Body of pancreas (tissue), 4 donors: ENCODE measurements around the gene YIPF4. TPM values are rescaled to one million over a fixed set of nuclear protein-coding genes. Genes with fewer than 3 reads are reported as not detected.
A peak's percentile ranks its signal among the peaks of the same experiment; 100 is the strongest.

ENCODE experiments used
- ATAC-seq: fragments of 150-250 bp; one replicate; pipeline ENCODE4 v1.9.1; 2016
- DNase-seq, 4 donors: peaks; one replicate each; pipeline ENCODE4 v3.0.0-alpha.2; 2019
- H3K27ac ChIP-seq, 4 donors: fragments of 200-600 bp; sonication (generic); 1 replicate in 3 of 4; 2 replicates in 1 of 4; pipeline versions ENCODE4 v1.5.1 to v1.6.1; 2016 to 2019; ENCODE audit warnings: mild to moderate bottlenecking in 1 of 4, mixed read lengths in 1 of 4, moderate library complexity in 1 of 4
- H3K27me3 ChIP-seq, 2 donors: fragments of 200-600 bp; sonication (generic); one replicate each; pipeline ENCODE4 v1.6.0; 2016; ENCODE audit warnings: mild to moderate bottlenecking in 1 of 2
- H3K36me3 ChIP-seq, 2 donors: fragments of 200-600 bp; sonication (generic); replicated peaks in 1 of 2; 2 replicates each; pipeline ENCODE4 v1.5.1; 2016; ENCODE audit warnings: low read depth in 2 of 2; ENCODE audit not compliant: insufficient read depth in 1 of 2
- H3K4me1 ChIP-seq: fragments of 200-600 bp; sonication (generic); one replicate; pipeline ENCODE4 v1.6.0; 2016
- H3K4me3 ChIP-seq, 2 donors: fragments of 200-600 bp; sonication (generic); 1 replicate in 1 of 2; 2 replicates in 1 of 2; pipeline ENCODE4 v1.5.1; 2016 to 2019
- H3K9me3 ChIP-seq, 3 donors: fragments of 200-600 bp; sonication (generic); 1 replicate in 2 of 3; 2 replicates in 1 of 3; pipeline ENCODE4 v1.5.1; 2016
- CTCF ChIP-seq, 7 experiments: fragments of 450-650 bp in 4 of 7; fragments of 200-600 bp in 3 of 7; sonication (generic) in 3 of 7; IDR thresholded peaks; one replicate each; pipeline ENCODE4 v1.5.1; 2016 to 2019; ENCODE audit warnings: antibody characterized with exemption in 7 of 7
- POLR2A ChIP-seq, 3 donors: fragments of 450-650 bp; IDR thresholded peaks; one replicate each; pipeline ENCODE4 v1.6.1; 2016; ENCODE audit warnings: antibody characterized with exemption in 3 of 3, mild to moderate bottlenecking in 2 of 3
- WGBS, 2 donors: methylation state at CpG; one replicate each; pipeline ENCODE4 v1.1.5; 2017; 5-methylcytosine and 5-hydroxymethylcytosine counted together
- intact Hi-C: fragments of 100-400 bp; cut with DNase I; formaldehyde crosslinking; loops from one replicate; pipeline ENCODE4 v1.15.1; 2023
- total RNA-seq, 2 donors: library from RNA; depleted of rRNA; stranded (reverse); fragments of >200 nt; gene quantifications; one replicate each; pipeline ENCODE4 v1.1.0, GENCODE V29; 2016

Gene YIPF4
- total RNA-seq, 2 donors from 2014 or later = 13.5 to 24.7 TPM

DNA sequence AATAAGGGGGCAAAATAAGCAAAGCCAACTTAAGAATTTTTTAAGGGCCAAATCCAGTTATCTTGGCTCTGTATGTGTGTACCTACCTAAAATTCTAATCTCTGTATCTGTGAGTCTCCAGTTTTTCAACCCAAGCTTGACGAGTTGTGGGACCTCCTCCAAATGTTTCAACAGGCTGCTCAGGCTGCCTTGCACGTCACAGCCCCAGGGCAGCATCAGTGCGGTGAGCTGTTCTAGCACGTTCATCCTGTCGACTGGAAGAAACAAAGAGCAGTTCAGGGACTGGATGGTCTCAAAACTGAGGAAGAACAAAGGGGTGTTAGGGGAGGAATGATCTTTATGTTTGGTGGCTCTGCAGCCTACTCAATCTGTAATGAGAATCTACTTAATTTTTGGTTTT is 42.4 kb upstream of the YIPF4 start:
- intact Hi-C loops = no loop called here
- H3K27me3 ChIP-seq = no peaks in the 10 kb centered on the region
- H3K4me3 ChIP-seq = no peak overlapping the region
- no peaks in the 10 kb centered on the region for H3K36me3 ChIP-seq
- TF ChIP-seq POLR2A (IDR thresholded peaks at IDR 0.05) (no peak), CTCF (IDR thresholded peaks at IDR 0.05) (no peak)
- WGBS, 2 donors = 87 to 90% methylated on average over 5 of the region's 5 CpGs
- H3K4me1 ChIP-seq = peaks cover 25% of the 10 kb centered on the region
- H3K27ac ChIP-seq = no peak overlapping the region
- no peak for ATAC-seq
- DNase-seq = no peak
- H3K9me3 ChIP-seq = no peaks in the 10 kb centered on the region

DNA sequence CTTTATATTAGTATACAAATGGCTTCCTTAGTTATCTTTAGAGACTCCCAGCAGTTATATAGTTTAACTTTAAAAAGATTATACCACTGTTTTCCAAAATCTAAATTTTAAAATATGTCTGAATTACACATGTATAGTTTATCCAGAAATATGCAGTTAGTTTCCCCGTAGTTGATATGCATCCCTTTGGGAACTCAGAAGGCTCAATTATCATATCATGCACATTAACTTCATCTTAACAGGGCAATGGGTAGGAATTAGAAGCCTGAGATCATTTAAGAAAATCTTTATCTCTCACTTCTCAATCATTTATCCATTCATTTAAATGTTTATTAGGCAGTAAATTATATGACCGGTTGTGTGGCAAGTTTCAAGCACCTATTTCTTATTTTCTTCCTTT is 40.2 kb upstream of the YIPF4 start:
- 89 to 96% methylated on average over 2 of the region's 2 CpGs for WGBS, 2 donors
- Histone ChIP-seq H3K27me3 (no peaks in the 10 kb centered on the region), H3K27ac (no peak overlapping the region), H3K36me3 (no peaks in the 10 kb centered on the region), H3K9me3 (no peaks in the 10 kb centered on the region), H3K4me1 (peaks cover 4% of the 10 kb centered on the region), H3K4me3 (no peak overlapping the region)
- DNase-seq (no peak), ATAC-seq (no peak)
- intact Hi-C loops = no loop called here
- TF ChIP-seq POLR2A (IDR thresholded peaks at IDR 0.05) (no peak), CTCF (IDR thresholded peaks at IDR 0.05) (no peak)

- DNase-seq = no peak
- H3K9me3 ChIP-seq = no peaks in the 10 kb centered on the region
- no peak overlapping the region for H3K27ac ChIP-seq
- ATAC-seq = no peak
- intact Hi-C loops = no loop called here
- WGBS, 2 donors = 88 to 90% methylated on average over 2 of the region's 2 CpGs
- H3K36me3 ChIP-seq = no peaks in the 10 kb centered on the region
- H3K27me3 ChIP-seq = no peaks in the 10 kb centered on the region
- no peak for TF ChIP-seq POLR2A (IDR thresholded peaks at IDR 0.05)
- TF ChIP-seq CTCF (IDR thresholded peaks at IDR 0.05) = no peak
- H3K4me1 ChIP-seq = no peaks in the 10 kb centered on the region
- H3K4me3 ChIP-seq = no peak overlapping the region
These were observed 39.7 kb upstream of the YIPF4 start for GRCh38 chr2:32237996-32238395.

DNA sequence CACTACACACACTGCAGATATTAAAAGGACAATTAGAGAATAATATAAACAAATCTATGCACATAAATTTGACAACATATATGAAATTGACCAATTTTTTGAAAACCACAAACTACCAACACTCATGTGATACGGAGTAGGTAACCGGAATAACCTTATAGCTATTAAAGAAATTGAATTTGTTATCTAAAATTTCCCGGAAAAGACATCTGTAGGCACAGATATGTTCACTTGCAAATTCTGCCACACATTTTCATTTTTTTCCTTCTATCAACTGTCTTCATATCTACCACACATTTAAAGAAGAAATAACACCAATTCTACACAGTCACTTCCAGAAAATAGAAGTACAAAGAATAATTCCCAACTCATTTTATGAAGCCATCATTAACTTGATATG is 35.4 kb upstream of the YIPF4 start:
- intact Hi-C loops = no loop called here
- Histone ChIP-seq H3K27ac (no peak overlapping the region), H3K4me3 (no peak overlapping the region), H3K9me3 (no peaks in the 10 kb centered on the region), H3K27me3 (no peaks in the 10 kb centered on the region), H3K4me1 (peaks cover 5% of the 10 kb centered on the region), H3K36me3 (no peaks in the 10 kb centered on the region)
- ATAC-seq (no peak), DNase-seq (no peak)
- 88 to 90% methylated on average over 3 of the region's 3 CpGs for WGBS, 2 donors
- no peak for TF ChIP-seq CTCF (IDR thresholded peaks at IDR 0.05)
- no peak for TF ChIP-seq POLR2A (IDR thresholded peaks at IDR 0.05)

DNA sequence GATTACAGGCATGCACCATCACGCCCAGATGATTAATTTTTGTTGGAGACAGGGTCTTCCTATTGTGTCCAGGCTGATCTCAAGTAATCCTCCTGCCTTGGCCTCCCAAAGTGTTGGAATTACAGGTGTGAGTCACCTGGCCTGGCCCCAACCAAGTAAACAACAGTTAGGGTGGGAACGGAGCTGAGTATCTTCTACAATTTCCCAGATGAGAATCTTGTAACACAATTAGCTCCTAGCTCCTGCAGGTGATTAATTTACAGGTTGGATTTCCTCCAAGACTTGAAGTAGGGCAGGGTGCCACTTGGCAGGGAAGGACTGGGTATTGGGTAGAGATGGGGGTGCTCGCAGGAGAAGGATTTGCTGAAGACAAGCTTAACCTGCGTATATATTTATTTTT is 30.8 kb upstream of the YIPF4 start:
- Histone ChIP-seq H3K9me3 (no peaks in the 10 kb centered on the region), H3K27me3 (no peaks in the 10 kb centered on the region), H3K4me1 (peaks cover 18% of the 10 kb centered on the region), H3K36me3 (no peaks in the 10 kb centered on the region), H3K4me3 (no peak overlapping the region), H3K27ac (no peak overlapping the region)
- 28 to 36% methylated on average over 4 of the region's 4 CpGs for WGBS, 2 donors
- TF ChIP-seq CTCF (IDR thresholded peaks at IDR 0.05) = no peak
- no peak for TF ChIP-seq POLR2A (IDR thresholded peaks at IDR 0.05)
- DNase-seq = peak; percentile 37 to 71 (median 51)
- ATAC-seq = no peak
- intact Hi-C loops = no loop called here
